ENCODE data around the gene SYCP2. TPM values are rescaled to one million over a fixed set of nuclear protein-coding genes. Genes with fewer than 3 reads are reported as not detected.

Gene SYCP2
- total RNA-seq, 1 donor from 2014 or later: 2.5 TPM

DNA sequence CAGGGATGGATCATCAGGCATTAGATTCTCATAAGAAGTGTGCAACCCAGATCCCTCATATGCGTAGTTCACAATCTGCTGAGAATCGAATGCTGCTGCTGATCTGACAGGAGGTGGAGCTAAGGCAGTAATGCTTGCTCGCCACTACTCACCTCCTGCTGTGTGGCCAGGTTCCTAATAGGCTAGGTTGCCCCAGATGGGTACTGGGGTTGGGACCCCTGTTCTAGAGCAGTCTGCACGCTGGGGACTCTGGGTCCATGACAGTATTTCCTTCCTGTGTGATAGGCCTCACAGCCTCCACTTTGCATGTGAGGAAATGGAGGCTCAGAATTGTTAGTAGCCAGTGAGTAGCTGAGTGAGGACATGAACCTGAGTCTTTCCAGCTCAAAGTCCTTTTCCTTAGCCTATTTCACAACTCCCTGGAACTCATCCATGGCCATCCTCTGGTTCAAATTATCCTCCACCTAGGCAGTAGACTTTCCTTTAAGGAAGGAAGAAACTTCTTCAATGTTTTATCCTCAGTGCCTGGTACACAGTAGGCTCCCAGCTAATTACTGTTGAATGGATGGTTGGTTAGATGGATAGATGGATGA is 117.2 kb downstream of the SYCP2 start:
- Mint-ChIP-seq H3K27ac (ENCODE audit: unreplicated experiment) (no peak overlapping the region), H3K9me3 (ENCODE audit: low read depth) (no peaks in the 10 kb centered on the region), H3K4me1 (ENCODE audit: low read depth) (no peaks in the 10 kb centered on the region), H3K36me3 (ENCODE audit: low read depth) (no peaks in the 10 kb centered on the region), H3K27me3 (ENCODE audit: low read depth) (peaks cover 34% of the 10 kb centered on the region), H3K4me3 (ENCODE audit: unreplicated experiment) (no peak overlapping the region)
- DNase-seq (ENCODE audit: low spot score): no peak
- TF ChIP-seq, protein P1, sequence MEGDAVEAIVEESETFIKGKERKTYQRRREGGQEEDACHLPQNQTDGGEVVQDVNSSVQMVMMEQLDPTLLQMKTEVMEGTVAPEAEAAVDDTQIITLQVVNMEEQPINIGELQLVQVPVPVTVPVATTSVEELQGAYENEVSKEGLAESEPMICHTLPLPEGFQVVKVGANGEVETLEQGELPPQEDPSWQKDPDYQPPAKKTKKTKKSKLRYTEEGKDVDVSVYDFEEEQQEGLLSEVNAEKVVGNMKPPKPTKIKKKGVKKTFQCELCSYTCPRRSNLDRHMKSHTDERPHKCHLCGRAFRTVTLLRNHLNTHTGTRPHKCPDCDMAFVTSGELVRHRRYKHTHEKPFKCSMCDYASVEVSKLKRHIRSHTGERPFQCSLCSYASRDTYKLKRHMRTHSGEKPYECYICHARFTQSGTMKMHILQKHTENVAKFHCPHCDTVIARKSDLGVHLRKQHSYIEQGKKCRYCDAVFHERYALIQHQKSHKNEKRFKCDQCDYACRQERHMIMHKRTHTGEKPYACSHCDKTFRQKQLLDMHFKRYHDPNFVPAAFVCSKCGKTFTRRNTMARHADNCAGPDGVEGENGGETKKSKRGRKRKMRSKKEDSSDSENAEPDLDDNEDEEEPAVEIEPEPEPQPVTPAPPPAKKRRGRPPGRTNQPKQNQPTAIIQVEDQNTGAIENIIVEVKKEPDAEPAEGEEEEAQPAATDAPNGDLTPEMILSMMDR (IDR thresholded peaks at IDR 0.05): no peak

DNA sequence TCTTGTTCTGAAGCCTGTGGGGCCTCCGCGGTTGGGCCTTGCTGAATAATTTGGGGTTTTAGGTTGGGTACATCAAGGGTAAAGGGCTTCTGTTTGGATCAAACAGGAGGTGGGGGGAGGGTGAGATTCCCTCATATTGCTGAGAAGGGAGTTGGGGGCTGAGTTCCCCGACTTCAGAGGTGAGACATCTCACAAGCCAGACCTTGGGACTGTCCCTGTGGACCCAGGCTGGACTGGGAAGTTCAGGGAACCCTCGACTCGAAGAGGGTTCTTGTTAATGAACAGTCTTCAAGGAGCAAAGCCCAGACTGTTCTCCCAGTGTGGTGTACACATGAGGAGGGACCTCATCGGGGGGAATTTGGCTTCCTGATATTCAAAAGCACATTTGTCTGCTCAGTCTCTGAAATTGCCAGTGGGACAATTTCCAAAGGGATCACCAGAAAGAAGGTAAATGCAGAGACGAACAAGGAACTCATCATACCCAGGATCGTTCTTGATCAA is 118.5 kb downstream of the SYCP2 start:
- Mint-ChIP-seq H3K4me3 (ENCODE audit: unreplicated experiment) (no peak overlapping the region), H3K27ac (ENCODE audit: unreplicated experiment) (no peak overlapping the region), H3K9me3 (ENCODE audit: low read depth) (no peaks in the 10 kb centered on the region), H3K36me3 (ENCODE audit: low read depth) (no peaks in the 10 kb centered on the region), H3K4me1 (ENCODE audit: low read depth) (no peaks in the 10 kb centered on the region), H3K27me3 (ENCODE audit: low read depth) (peaks cover 30% of the 10 kb centered on the region)
- TF ChIP-seq, protein P1 (IDR thresholded peaks at IDR 0.05): no peak
- DNase-seq (ENCODE audit: low spot score): no peak

DNA sequence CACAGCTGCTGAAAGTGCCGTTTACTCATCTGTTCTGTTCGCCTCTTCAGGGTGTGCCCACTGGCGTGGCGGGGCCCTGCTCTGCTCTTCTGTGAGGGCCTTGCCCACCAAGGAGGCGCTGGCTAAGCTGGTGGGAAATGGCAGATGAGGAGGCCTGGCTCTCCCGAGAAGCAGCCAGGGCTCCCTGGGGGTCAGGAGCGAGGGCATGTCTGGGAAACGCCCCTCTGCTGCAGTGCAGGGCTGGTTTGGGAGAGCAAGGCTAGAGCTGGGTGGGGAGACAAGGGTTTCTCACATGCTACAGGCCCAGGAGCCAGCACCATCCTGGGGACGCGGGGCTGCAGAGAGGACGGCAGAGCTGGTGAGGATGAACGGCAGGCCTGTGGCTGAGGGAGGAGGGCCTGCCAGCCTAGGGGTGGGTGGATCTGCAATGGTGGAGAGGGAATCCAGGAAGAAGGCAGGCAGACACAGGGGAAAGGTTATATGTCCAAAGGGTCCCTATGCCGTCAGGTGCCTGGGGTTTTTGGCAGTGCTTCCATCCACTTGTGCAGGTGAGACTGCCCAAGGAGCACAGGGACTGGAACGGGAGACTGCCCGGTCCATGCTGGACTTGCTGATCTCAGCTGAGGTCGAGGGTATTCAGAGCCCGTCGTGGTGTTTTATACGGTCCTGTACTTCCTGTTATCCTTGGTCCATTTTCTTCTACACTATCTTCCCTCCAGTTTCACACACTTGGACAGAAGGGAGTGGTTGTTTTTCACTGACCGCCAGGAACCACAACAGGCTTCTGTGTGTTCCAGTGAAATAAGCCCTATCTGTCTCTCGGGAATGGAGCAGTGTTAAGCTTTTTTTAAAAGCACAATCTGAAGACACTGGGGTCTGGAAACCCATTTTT is 119.2 kb downstream of the SYCP2 start:
- Mint-ChIP-seq H3K27me3 (ENCODE audit: low read depth) (peaks cover 29% of the 10 kb centered on the region), H3K9me3 (ENCODE audit: low read depth) (no peaks in the 10 kb centered on the region), H3K4me1 (ENCODE audit: low read depth) (no peaks in the 10 kb centered on the region), H3K27ac (ENCODE audit: unreplicated experiment) (no peak overlapping the region), H3K36me3 (ENCODE audit: low read depth) (no peaks in the 10 kb centered on the region), H3K4me3 (ENCODE audit: unreplicated experiment) (no peak overlapping the region)
- TF ChIP-seq, protein P1 (IDR thresholded peaks at IDR 0.05): no peak
- no peak for DNase-seq (ENCODE audit: low spot score)

Other genes starting within 250 kb of the SYCP2 start
- gene PPP1R3D, start 6.7 kb upstream of the SYCP2 start, total RNA-seq: 5.5 to 6.0 TPM (median 5.8 TPM) in 3 replicates
- 12.7 to 14.0 TPM (median 13.7 TPM) in 3 replicates for gene FAM217B, start 6.8 kb upstream of the SYCP2 start, total RNA-seq
- not detected in 3 replicates for gene CDH26, start 24.8 kb upstream of the SYCP2 start, total RNA-seq

Measured in chondrocyte (in vitro differentiated cells).